ENCODE data around the gene GNB5.
A peak's percentile ranks its signal among the peaks of the same experiment; 100 is the strongest.
"Not testable (repeated sequence)": the region's sequence is repeated elsewhere in the genome, so short reads cannot be mapped to it uniquely, and the experiment has no call there.

The GNB5 gene

DNA sequence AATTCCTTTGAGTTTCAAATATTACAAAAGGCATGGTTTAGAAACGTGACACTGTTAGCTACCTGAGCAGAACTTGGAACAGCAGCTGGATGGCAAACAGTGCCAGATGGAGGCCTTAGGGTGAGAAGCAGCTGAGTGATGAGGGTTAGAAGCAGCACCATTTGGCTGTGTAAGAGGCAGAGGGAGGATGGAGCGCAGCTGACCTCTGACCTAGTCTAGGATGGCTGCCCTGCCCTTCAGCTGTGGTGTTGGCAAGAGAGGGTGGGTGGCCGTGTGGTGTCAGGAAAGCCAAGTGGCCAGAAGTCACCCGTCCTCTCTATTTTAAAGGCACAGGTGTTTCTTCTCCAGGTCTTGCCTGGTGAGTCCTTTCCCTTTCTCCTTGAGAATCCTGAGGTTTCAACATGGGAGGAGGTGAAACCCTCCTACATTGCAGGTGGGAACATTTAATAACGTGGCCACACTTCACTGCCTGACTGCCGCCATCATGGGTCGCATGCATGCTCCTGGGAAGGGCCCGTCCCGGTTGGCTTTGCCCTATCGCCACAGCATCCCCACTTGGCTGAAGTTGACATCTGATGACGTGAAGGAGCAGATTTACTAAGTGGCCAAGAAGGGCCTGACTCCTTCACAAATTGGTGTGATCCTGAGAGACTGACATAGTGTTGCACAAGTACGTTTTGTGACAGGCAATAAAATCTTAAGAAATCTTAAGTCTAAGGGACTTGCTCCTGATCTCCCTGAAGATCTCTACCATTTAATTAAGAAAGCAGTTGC, 96.2 kb downstream of the GNB5 start:
- DNase-seq (ENCODE audit: insufficient read length) = no peak
- no peak for FAIRE-seq
- no peak for TF ChIP-seq TAF1 (IDR thresholded peaks at IDR 0.05; ENCODE audit: borderline replicate concordance, low read depth, low read length)
- no peak for TF ChIP-seq POLR2AphosphoS5 (IDR thresholded peaks at IDR 0.05; ENCODE audit: low read depth, low read length)
- TF ChIP-seq POLR2A (IDR thresholded peaks at IDR 0.05; ENCODE audit: low read depth, low read length) = no peak

DNA sequence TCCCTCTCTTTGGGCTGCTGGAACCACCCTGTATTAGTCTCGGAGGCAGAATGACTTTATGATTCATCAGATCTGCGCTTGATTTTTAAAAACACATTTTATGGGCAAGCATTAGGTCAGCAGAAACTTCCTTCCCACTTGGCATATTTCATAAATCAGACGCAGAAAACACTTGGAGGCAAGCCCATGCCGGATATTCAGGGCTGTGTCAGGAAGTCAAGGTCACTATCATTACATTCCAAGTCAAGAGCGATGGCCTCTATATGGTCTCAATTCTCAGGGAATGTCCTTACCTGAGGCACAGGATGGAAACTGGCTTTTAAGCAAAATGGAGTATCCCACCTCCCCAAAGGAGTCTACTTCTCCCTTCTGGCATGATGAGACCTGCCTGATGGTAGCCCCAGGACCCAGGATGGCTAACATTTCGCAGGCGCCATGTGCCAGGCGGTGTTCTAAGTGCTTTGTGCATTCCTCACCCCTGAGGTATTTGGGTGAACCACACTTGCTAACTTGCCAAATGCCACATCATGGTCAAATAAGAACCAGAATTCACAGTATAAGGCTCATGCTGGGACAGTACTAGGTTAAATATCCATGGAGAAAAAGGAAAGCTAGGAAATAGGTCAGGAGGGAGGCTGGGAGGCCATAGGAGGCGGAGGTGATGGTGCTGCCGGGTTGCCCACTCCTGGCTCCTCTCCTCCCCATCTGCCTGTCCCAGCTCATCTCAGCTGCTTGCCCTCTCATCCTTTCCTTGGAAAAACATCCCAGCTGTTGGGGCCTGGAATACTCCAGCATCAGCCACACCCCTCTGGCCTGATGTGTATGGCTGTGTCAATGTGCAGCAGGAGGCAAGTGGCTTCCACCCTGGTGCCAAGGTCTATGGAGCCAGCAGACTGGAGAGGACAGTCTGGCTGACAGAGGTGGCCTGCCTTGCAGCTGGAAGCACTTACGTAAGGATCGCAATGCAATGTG, 97.4 kb downstream of the GNB5 start:
- no peak for TF ChIP-seq TAF1 (IDR thresholded peaks at IDR 0.05; ENCODE audit: borderline replicate concordance, low read depth, low read length)

DNA sequence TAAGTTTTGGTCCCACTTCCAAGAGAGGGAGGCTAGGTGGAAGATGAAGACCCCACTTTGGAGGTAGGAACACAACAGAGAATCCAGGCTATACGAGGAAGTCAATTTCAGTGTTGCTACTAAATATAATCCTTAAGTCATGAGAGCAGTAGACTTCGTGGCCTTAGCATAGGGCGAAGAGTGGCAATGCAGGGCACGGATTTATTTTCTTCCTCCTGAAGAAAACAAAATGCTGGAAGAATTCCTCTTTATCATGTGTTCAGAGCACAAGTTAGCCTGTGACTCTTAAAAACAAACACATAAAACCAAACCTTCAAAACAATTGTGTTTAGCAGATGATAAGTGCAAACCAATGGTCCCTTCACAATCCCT, 98.0 kb downstream of the GNB5 start:
- no peak for DNase-seq (ENCODE audit: insufficient read length)
- TF ChIP-seq POLR2AphosphoS5 (IDR thresholded peaks at IDR 0.05; ENCODE audit: low read depth, low read length) (no peak), TAF1 (IDR thresholded peaks at IDR 0.05; ENCODE audit: borderline replicate concordance, low read depth, low read length) (no peak)
- no peak for FAIRE-seq

More for the DNA sequence above, 97.4 kb downstream of the GNB5 start:
- DNase-seq (ENCODE audit: insufficient read length) (no peak), FAIRE-seq (no peak)

DNA sequence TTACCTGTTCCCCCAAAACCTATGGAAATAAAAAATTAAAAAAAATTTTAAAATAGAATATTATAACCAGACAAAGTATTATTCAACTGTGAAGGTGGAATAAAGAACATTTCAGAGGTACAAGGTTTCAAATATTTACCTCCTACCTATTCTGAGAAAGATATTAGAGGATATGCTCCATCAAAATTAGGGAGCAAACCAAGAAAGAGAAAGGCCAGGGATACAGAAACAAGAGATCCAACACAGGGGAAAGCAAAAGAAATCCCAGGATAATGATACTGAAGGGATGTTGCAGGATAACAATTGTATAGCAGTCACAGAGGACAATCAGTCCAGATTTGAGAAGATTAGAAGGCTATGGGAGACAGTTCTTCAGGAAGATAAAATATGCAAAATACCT, 101.0 kb downstream of the GNB5 start:
- DNase-seq (ENCODE audit: insufficient read length) (no peak), FAIRE-seq (no peak)
- no peak for TF ChIP-seq POLR2A (IDR thresholded peaks at IDR 0.05; ENCODE audit: low read depth, low read length)
- no peak for TF ChIP-seq TAF1 (IDR thresholded peaks at IDR 0.05; ENCODE audit: borderline replicate concordance, low read depth, low read length)
- TF ChIP-seq POLR2AphosphoS5 (IDR thresholded peaks at IDR 0.05; ENCODE audit: low read depth, low read length) = no peak

DNA sequence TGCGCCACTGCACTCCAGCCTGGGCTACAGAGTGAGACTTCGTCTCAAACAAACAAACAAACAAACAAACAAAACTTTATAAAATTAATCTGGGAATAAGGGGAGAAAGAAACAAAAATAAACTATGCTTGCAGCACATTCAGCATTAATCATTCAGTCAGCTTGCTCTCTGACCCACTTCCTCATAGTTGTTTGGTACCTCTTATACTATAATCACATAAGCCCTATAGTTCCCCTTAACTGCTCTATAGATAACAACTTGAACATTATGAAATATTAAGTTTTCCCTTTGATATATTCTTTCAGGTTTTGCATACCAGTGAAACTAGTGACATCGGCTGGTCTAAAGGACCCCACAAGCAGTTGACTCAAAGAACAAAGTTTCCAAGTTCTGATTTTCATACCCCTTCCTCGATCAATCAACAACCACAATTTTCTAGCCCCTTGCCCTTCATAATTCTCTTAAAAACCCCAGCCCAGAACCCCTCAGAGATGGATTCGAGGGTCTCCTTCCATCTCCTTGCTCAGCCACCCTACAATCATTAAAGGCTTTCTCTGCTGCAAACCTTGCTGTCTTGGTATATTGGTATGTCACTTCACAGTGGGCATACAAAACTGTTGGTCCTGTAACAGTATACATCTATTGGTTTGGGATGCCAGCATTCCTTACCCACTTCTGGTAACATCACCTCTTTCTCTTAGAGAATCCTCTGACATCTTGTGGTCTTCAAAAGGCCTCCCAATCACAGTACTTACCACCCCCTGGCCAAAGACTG, 105.0 kb downstream of the GNB5 start:
- no peak for DNase-seq (ENCODE audit: insufficient read length)
- TF ChIP-seq POLR2A (IDR thresholded peaks at IDR 0.05; ENCODE audit: low read depth, low read length) (no peak), POLR2AphosphoS5 (IDR thresholded peaks at IDR 0.05; ENCODE audit: low read depth, low read length) (no peak), TAF1 (IDR thresholded peaks at IDR 0.05; ENCODE audit: borderline replicate concordance, low read depth, low read length) (no peak)
- FAIRE-seq = no peak

DNA sequence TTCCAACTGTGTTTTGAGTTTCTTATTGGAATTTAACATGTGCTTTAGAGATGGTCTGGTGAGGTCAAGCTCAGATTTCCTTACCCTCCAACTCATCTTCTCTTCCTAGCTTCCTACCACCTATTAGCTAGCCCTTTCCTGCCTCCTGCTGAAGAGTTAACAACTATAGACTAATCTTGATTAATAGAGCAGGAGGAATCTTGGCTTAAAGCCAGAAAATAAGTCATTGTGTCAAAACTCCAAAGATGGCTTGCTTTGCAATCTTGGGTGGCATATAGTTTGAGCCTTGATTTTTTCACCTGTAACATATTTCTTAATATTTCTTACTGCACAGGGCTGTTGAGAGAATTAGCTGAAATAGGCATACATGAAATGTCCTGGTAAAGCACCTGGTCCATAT, 105.9 kb downstream of the GNB5 start:
- DNase-seq (ENCODE audit: insufficient read length) (no peak), FAIRE-seq (no peak)
- TF ChIP-seq TAF1 (IDR thresholded peaks at IDR 0.05; ENCODE audit: borderline replicate concordance, low read depth, low read length) (no peak), POLR2AphosphoS5 (IDR thresholded peaks at IDR 0.05; ENCODE audit: low read depth, low read length) (no peak), POLR2A (IDR thresholded peaks at IDR 0.05; ENCODE audit: low read depth, low read length) (no peak)

DNA sequence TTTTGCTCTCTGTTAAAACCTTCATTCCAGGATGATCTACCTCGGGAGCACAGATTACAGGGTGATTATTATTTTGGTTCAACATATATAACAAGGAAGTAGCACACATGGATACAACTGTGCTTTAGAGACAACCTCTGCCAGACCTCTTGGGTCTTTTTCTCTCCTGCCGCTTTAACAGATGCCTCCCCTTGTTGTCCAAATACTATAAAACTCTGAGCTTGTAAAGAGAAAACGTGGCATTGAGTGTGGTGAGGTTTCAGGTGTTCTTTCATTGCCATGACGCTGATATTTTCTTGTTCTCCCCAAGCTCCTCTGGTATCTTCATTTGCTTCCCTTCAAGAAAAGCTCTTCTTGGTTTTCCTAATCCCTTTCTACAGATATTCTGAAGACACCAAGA, 107.6 kb downstream of the GNB5 start:
- TF ChIP-seq POLR2A (IDR thresholded peaks at IDR 0.05; ENCODE audit: low read depth, low read length) (no peak), TAF1 (IDR thresholded peaks at IDR 0.05; ENCODE audit: borderline replicate concordance, low read depth, low read length) (no peak), POLR2AphosphoS5 (IDR thresholded peaks at IDR 0.05; ENCODE audit: low read depth, low read length) (no peak)
- DNase-seq (ENCODE audit: insufficient read length) (no peak), FAIRE-seq (no peak)

DNA sequence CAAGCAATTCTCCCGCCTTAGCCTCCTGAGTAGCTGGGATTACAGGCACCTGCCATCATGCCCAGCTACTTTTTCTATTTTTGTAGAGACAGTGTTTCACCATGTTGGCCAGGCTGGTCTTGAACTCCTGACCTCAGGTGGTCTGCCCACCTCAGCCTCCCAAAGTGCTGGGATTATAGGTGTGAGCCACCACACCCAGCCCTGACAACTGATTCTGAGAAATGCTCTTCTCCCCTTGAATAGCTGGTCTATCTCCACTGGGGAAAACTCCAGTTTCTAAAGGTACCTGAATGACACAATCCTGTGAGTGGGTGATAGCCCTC, 108.2 kb downstream of the GNB5 start:
- FAIRE-seq; DNase-seq (ENCODE audit: insufficient read length): not testable (repeated sequence)

DNA sequence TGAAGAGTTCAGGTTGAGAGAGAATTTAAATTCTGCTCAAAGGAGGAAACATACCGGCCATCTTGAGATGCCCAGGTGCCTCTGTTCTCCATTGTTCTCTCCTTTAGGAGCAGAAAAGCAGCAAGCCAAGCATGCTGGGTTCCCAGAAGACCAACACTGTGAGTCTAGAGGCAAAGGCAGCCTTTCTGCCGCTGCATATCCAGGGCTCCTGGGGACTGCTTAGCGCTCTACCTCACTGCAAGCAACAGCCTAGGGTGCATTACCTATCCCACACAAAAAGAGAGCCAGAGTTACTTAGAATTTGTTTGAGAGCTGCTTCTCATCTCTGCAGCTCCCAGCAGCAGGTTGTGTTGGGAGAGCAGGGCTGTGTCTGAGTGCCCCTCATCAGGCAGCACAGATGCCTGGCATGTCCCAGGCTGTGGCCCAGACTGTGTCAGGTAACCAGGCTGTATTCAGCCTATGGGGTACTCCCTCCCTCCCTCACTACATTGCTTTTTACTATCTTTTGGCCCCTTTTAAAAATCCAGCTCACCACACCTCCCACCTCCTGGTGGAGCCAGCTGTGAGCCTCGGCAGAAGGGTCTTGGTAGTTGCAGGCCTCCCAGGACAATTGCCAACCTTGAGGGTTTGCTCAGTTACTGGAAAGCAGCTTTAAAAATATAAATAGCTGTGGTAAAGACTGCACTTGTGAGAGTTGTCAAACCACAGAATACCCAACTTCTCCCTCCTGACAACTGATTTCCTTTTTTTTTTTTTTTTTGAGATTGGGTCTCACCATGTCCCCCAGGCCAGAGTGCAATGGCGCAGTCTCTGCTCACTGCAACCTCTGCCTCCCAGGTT, 108.8 kb downstream of the GNB5 start:
- peak; percentile 84 for FAIRE-seq
- DNase-seq (ENCODE audit: insufficient read length) = no peak
- no peak for TF ChIP-seq TAF1 (IDR thresholded peaks at IDR 0.05; ENCODE audit: borderline replicate concordance, low read depth, low read length)

DNA sequence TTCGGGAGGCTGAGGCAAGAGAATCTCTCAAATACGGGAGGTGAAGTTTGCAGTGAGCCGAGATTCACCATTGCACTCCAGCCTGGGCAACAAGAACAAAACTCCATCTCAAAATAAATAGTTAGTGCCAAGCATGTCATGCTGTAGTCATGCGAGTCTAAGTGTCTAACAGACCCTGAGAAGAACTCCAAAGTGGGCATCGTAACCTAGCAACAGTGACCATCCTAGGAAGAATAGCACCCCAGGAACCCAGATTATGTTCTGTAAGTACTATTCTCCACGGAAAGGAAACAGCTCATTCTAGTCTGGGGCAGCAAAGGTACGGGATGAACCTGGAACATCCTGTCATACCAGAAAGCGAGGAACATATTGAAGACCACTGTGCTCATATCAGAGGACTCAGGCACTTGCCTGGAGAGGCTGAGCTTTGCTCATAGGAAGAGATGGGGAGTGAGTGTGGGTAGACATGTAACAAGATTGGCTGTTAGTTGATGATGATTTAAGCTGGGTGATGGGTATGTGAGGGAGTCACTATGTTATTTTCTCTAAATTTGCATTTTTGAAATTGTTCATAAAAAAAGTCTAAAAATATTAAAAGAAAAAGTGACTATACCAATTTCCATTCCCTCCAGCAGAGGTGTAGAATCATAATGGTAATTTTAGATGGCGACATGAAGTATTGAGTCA, 110.3 kb downstream of the GNB5 start:
- no peak for DNase-seq (ENCODE audit: insufficient read length)
- FAIRE-seq = no peak
- TF ChIP-seq POLR2A (IDR thresholded peaks at IDR 0.05; ENCODE audit: low read depth, low read length) = no peak
- no peak for TF ChIP-seq POLR2AphosphoS5 (IDR thresholded peaks at IDR 0.05; ENCODE audit: low read depth, low read length)
- TF ChIP-seq TAF1 (IDR thresholded peaks at IDR 0.05; ENCODE audit: borderline replicate concordance, low read depth, low read length) = no peak

DNA sequence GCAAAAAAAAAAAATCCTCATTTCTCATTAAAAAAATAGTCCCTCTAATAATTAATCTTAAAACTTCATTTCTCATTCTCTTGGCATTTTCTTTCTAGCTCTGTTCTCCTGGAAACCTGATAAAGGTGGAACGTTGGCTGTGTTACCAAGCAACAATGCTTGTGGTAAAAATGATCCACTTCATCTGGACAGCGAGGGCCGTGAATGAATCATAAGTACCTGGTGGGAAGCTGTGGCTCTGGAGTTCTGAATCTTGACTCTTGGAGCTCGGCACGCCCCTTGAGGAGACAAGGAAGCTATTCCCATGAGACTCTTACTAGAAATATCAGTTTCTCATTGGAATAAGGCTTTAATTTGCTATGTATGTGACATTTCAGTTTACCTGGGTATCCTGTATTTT, 111.2 kb downstream of the GNB5 start:
- no peak for FAIRE-seq
- no peak for DNase-seq (ENCODE audit: insufficient read length)
- no peak for TF ChIP-seq POLR2A (IDR thresholded peaks at IDR 0.05; ENCODE audit: low read depth, low read length)
- no peak for TF ChIP-seq TAF1 (IDR thresholded peaks at IDR 0.05; ENCODE audit: borderline replicate concordance, low read depth, low read length)
- TF ChIP-seq POLR2AphosphoS5 (IDR thresholded peaks at IDR 0.05; ENCODE audit: low read depth, low read length) = no peak

Data from GM12892 (cell line).